KBM-7 (cell line): ENCODE data around the gene DIS3L2.
"Not testable (repeated sequence)": the region's sequence is repeated elsewhere in the genome, so short reads cannot be mapped to it uniquely, and the experiment has no call there.

Experiments
- DNase-seq: peaks from one replicate; pipeline ENCODE4 v3.0.0-alpha.2; 2015
- in situ Hi-C: fragments of 300-500 bp; cut with MboI; formaldehyde crosslinking; loops from 2 replicates; pipeline ENCODE4 v1.14.3; 2020; ENCODE audit warnings: low sequenced_read_pairs, low pct_unique_long_range_greater_than_20kb, mixed read lengths

DIS3L2 gene

GRCh38 chr2:232085826-232086425 lies 124.4 kb downstream of the DIS3L2 start:
- in situ Hi-C loops = no loop called here
- no peak for DNase-seq

DNA sequence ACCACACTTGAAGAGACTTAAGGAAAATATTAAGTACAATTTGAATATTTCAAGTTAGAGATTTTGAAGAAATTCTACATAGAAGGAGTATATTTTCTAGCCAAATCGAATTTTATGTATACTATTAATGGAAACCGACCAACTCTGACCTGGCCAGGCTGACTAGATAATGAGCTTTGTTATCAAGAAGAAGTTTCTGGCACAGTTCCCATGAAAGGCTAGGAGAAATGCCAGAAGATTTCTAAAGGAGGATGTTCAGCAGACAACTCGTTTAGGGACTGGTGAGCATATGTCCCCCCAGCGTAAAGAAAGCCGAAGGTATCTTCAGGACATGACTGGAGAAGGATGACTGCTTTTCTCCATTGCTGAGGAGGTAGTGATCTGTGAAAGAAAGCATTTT lies 127.3 kb downstream of the DIS3L2 start:
- in situ Hi-C loops = no loop called here
- DNase-seq = no peak

GRCh38 chr2:232094201-232094600 lies 132.7 kb downstream of the DIS3L2 start:
- in situ Hi-C loops = no loop called here
- no peak for DNase-seq

DNA sequence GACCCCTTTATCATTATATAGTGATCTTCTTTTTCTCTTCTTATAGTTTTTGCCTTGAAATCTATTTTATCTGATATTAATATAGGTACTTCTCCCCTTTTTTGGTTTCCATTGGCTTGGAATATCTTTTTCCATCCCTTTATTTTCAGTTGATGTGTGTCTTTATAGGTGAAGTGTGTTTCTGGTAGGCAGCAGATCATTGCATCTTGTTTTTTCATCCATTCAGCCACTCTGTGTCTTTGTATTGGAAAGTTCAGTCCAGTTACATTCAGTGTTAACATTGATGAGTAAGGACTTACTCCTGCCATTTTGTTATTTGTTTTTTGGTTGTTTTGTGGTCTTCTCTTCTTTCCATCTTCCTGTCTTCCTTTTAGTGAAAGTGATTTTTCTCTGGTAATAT lies 133.4 kb downstream of the DIS3L2 start:
- in situ Hi-C loops = no loop called here
- no peak for DNase-seq

DNA sequence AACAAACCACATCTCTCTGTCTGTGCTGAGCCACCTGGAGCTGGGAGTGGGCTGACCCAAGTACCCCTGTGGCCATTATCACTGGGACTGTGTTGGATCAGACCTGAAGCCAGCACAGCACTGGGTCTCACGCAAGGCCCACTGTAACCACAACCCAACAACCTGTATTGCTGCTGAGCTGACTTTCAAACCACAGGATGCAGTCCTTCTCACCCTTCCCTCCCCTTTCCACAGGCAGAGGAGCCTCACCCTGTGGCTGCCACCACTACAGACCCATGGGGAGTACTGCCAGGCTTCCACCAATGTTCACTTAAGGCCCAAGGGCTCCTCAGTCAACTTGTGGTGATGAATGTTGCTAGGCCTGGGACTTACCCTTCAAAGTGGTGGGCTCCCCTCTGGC lies 135.7 kb downstream of the DIS3L2 start:
- in situ Hi-C loops = no loop called here
- DNase-seq = no peak

- in situ Hi-C loops = no loop called here
- DNase-seq = no peak
Measured at GRCh38 chr2:232097758-232098157, 136.2 kb downstream of the DIS3L2 start.

DNA sequence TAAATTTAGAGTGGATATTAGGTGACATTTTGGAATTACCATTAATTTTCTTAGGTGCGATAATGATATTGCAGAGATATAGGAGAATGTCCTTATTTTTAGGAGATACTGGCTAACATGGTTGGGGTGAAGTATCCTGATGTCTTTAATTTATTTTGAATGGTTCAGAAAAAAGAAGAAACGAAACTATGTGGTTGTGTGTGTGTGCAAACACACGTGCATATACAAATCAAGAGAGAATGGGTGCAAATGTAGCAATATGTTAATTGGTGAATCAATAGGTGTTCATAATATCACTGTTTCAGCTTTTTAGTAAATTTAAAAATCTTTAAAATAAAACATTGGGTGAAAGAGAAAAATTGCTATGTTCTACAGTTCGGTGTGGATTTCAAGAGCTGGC lies 140.9 kb downstream of the DIS3L2 start:
- in situ Hi-C loops = no loop called here

GRCh38 chr2:232103140-232103737 lies 141.7 kb downstream of the DIS3L2 start:
- DNase-seq = no peak
- in situ Hi-C loops = no loop called here

More for the DNA sequence above, 140.9 kb downstream of the DIS3L2 start:
- no peak for DNase-seq

DNA sequence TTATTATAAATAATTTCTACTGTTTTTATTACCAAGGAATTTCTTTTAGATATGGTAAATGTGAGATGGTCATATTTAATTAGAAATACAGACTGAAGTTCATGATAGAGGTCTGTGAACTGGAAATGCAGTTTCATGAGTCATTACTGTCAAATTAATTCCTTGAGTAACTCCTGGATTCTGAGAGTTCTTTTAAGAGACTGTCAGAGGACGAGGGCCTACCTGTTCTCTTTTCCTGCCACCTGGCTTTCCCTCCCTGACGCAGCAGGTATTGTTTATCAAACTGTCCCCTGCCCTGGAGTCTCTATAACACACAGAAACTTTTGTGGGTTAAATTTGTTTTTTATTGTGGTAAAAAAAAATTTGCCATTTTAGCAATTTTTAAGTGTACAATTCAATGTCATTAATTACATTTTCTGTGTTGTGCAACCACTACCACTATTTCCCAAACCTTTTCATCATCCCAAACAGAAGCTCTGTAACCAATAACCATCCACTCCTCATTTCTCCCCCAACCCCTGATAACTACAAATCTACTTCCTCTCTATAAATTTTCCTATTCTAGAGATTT lies 142.6 kb downstream of the DIS3L2 start:
- in situ Hi-C loops = no loop called here
- no peak for DNase-seq

- in situ Hi-C loops = no loop called here
- no peak for DNase-seq
Measured at GRCh38 chr2:232111551-232111950, 150.0 kb downstream of the DIS3L2 start.

- in situ Hi-C loops = no loop called here
- DNase-seq = peak; percentile 36
Measured at GRCh38 chr2:232113821-232114220, 152.3 kb downstream of the DIS3L2 start.

DNA sequence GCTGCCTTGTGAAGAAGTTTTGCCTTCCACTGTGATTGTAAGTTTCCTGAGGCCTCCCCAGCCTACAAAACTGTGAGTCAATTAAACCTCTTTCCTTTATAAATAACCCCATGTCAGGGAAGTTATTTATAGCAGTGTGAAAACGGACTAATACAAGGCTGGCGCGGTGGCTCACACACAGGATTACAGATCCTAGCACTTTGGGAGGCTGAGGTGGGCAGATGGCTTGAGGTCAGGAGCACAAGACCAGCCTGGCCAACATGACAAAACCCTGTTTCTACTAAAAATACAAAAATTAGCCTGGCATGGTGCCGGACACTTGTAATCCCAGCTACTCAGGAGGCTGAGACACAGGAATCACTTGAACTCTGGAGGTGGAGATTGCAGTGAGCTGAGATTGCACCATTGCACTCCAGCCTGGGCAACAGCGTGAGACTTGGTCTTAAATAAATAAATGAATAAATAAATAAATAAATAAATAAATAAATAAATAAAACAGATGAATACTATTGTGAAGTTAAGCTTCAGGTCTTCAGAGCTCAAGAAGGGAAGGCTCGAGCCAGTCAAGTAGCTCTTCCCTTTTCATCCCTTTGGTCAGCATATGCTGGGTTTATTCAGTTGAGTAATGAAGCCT lies 154.3 kb downstream of the DIS3L2 start:
- in situ Hi-C loops, DNase-seq: not testable (repeated sequence)

DNA sequence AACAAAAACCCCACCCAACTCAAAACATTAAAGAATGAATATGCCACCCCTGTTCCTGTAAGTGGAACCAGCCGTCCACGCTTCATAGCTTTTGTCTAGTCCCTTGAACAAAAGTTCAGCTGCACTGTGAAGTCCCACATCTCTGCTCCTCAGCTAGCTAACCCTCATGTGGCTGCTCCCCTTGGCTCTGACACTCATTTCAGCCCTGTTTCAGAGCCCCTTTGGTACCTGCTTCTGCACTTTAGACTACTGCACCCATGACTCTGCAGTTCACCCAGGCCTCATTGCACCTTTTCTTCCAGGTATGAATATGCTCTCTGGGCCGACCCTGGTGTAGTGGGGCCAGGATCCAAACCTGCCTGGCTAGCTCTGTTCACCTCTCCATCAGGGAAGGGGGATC lies 155.3 kb downstream of the DIS3L2 start:
- DNase-seq = no peak
- in situ Hi-C loops = no loop called here

GRCh38 chr2:232117413-232117812 lies 155.9 kb downstream of the DIS3L2 start:
- in situ Hi-C loops = no loop called here

DNA sequence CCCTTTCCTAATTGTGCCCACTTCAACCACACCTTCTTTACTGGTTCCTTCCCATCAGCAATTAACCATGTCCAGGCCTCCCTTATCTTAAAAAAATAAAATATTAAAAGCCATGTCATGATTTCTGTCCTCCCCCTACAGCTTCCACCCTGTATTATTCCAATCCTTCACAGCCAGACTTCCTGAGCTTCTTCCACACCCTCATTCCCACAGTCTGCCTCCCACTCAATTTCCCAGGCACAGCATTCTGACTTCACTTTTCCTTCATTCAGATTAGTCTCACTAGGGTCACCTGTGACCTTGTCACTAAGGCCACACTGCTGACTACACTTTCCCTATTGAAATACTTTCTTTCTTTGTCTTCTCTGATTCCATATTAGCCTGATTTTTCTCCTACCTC lies 159.4 kb downstream of the DIS3L2 start:
- no peak for DNase-seq
- in situ Hi-C loops = no loop called here

More at GRCh38 chr2:232117413-232117812, 155.9 kb downstream of the DIS3L2 start:
- no peak for DNase-seq

- no peak for DNase-seq
- in situ Hi-C loops = no loop called here
Measured at GRCh38 chr2:232124309-232124708, 162.8 kb downstream of the DIS3L2 start.

GRCh38 chr2:232126301-232127099 lies 165.0 kb downstream of the DIS3L2 start:
- in situ Hi-C loops = loop anchor here (25.0 kb wide), 1 partner anchor 214 kb away; no protein-coding TSS in a partner anchor
- DNase-seq = peak; percentile 29

GRCh38 chr2:232129483-232129882 lies 168.0 kb downstream of the DIS3L2 start:
- in situ Hi-C loops = loop anchor here (25.0 kb wide), 1 partner anchor 217 kb away; no protein-coding TSS in a partner anchor

GRCh38 chr2:232132181-232132580 lies 170.7 kb downstream of the DIS3L2 start:
- in situ Hi-C loops = loop anchor here (25.0 kb wide), 1 partner anchor 220 kb away; no protein-coding TSS in a partner anchor

More at GRCh38 chr2:232129483-232129882, 168.0 kb downstream of the DIS3L2 start:
- DNase-seq = no peak

More at GRCh38 chr2:232132181-232132580, 170.7 kb downstream of the DIS3L2 start:
- DNase-seq = no peak
